NCI-H2029 treated with DMSO at 0.1 percent for 48 hours (cell line): ENCODE results near the gene MARK1.
A peak's percentile ranks its signal among the peaks of the same experiment; 100 is the strongest.
"Not testable (repeated sequence)": the region's sequence is repeated elsewhere in the genome, so short reads cannot be mapped to it uniquely, and the experiment has no call there.

Experiments
- DNase-seq: peaks from one replicate; lab custom pipeline; 2025; lab: John Stamatoyannopoulos, UW

The MARK1 gene

DNA sequence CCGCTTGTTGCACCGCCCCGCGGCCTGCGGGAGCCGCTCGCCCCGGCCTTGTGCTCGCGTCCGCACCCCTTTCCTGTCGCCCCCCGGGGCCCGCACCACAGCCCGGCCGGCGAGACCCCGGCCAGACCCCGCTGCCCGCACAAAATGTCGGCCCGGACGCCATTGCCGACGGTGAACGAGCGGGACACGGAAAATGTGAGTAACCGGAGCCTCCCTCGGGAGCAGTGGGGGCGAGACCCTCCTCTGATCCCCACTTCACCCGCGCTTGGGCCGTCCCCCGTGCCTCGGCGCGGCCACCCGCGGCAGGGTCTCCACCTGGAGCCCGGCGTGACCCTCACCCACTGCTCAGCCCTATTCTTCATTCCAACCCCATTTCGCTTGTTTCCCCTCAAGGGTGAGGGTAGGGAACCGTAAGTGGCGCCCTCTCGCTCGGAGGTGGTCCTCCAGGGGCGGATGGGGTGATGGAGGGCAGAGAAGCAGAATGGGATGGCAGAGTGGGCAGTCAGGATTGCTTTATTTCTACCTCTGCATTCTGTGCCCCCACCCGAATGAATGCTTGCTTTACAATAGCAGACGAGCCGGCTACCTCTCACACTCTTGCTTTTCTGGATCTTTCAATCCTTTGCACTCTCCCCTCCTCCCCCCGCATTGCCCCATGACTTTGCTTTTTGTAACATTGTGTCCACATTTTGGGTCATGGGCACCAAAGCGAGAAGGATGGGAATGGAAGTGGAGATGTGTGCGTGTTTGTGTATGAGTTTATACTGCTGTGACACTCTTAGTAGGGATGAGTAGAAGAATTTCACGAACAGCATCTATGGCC, 954 bp downstream of the MARK1 start:
- DNase-seq: no peak

DNA sequence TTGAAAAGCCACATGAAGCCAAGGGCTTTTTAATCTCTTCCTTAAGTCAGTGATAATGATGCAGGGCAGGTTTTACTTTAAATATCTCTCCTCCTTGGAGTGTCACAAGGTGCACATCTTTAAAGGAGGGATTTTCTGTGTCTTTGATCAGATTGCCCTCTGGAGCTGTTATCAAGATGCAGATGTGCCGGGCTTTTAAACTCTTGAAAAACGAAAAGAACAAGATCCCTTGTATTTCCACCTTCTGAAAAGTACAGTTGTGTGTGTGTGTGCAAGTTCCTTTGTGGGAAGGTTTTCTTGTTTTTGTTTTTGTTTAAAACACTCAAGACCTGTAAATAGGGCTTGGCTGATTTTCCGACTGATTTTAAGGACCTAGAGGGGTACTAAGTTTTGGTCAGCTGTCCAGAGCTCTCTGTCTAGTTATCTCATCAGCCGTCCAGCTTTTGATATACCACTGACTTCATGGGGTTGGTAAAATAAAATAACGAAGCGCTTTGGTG, 1.6 kb downstream of the MARK1 start:
- no peak for DNase-seq

DNA sequence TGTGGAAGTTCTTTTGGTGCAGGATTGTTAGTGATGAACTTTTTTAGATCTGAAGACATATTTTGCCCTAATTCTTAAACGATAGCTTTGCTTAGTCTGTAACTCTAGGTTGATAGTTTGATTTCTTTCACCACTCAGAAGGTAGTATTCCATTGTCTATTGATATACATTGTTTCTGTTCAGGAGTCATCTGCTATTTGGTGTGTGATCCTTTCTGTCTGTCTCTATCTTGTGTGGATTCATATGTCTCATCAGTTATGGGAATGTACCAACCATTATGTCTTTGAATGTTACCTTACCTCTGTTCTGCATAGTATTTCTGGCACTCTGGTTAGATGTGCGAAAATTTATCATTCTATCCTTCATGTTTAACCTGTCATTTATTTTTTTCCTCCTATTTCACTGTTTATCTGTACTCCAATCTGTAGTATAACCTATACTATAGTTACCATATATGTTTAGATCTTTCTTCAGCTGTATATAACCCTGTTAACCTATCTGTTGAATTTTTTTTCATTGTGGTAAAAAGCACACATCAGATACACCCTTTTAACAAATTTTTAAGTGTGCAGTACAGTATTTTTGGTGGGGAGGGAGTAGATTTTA, 5.7 kb downstream of the MARK1 start:
- DNase-seq: no peak

- DNase-seq: no peak
Measured at GRCh38 chr1:220544901-220545303, 17.0 kb downstream of the MARK1 start.

GRCh38 chr1:220550811-220551399, 23.0 kb downstream of the MARK1 start:
- DNase-seq: no peak

DNA sequence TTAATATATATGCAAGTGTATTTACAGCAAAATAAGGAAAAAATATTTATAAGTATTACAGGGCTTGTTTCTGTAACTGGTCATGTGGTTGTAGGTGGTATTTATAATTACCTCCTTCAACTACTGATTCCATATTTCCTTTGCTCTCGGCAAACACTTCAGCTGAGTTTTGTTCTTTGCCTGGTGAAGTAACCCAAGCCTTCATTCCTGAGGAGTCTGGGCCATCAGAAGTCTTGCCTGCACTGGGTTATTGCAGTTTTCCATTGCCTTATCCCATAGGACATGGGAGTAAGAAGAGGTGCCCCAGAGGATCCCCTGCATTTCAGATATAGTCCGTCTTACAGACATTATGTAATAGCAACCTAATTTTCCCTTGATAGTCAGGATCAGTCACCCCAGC, 23.8 kb downstream of the MARK1 start:
- no peak for DNase-seq

GRCh38 chr1:220552672-220553260, 24.8 kb downstream of the MARK1 start:
- no peak for DNase-seq

GRCh38 chr1:220556641-220557040, 28.7 kb downstream of the MARK1 start:
- DNase-seq: no peak

GRCh38 chr1:220563564-220563963, 35.6 kb downstream of the MARK1 start:
- DNase-seq: no peak

GRCh38 chr1:220564216-220564615, 36.3 kb downstream of the MARK1 start:
- DNase-seq: no peak

- DNase-seq: peak; percentile 29
Measured at GRCh38 chr1:220565670-220566069, 37.7 kb downstream of the MARK1 start.

GRCh38 chr1:220566869-220567268, 38.9 kb downstream of the MARK1 start:
- no peak for DNase-seq

DNA sequence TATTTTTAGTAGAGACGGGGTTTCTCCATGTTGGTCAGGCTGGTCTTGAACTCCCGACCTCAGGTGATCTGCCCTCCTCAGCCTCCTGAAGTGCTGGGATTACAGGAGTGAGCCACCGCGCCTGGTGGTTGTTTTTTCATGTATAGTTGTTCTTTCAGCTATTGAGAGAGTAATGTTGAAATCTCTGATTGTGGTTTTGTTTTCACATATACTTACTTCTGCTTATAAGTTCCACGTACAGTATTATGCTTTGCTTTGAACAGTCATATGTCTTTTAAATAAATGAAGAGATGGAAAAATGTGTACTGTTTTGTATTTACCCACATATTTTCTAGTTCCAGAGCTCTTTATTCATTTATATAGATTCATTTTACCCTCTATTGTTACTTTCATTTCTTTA, 44.5 kb downstream of the MARK1 start:
- no peak for DNase-seq

DNA sequence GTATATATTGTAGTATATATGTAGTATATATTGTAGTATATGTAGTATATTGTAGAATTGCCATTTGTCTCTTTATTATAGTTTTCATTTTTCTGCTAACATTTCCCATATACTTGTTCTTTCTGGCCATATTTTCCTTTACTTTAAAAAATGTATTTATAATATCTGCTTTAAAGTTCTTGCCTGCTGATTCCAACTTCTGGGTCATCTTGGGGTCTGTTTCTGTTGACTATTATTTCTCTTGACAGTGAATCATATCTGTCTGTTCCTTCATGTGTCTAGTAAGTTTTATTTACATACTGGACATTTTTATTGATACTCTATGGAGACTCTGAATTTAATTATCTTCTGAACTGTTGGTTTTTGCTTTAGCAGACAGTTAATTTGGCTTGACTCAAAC, 45.9 kb downstream of the MARK1 start:
- no peak for DNase-seq

DNA sequence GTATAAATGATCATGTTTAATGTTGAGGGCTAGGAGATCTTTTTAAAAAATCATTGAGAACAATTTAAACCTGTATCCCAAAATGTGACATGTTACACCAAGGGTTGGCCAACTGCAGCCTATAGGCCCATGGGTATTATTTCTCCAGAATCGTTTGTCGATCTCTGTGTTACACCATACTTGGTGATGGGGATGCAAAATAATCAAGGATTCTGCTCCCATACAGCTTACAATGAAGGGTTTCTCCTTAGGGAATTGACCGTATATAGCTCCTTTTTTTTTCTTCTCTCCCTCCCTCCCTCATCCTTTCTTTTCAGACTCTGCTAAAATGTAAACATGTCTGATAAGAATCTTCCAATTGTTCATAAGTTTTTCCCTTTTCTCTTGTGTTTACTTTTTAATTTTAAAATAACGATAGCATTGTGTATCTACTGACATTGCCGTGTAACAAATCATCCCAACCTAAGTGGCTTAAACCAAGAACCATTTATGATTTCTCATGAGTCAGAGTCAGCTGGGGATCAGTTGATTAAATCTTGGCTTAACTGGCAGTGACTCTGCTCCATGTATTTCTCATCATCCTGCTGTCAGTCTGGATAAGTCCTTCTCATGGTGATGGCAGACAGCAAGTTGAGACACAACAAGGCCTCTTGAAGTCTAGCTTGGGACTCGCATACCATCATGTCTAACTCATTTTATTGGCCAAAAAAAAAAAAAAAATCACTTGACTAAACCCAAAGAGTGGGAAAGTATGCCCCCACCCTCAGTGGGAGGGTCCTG, 48.0 kb downstream of the MARK1 start:
- no peak for DNase-seq

DNA sequence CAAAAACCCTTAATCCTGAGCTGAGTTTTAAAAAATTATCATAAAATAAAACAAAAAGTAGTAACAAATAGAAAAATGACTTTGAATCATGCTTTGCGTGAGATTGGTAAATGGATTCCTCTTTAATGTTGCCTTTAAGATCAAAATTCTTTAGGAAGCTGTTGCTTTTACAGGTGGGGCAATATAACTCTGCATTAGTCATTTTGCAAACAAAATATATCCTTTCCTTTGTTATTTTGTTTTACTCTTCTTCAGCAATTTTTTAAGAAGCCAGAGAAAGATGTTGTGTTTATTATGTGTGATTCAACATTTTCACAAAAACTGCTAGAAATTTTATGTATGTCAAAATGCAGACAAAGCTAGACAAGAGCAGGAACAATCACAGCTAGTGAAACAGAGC, 50.0 kb downstream of the MARK1 start:
- no peak for DNase-seq

GRCh38 chr1:220579317-220579716, 51.4 kb downstream of the MARK1 start:
- DNase-seq: no peak

- DNase-seq: no peak
Measured at GRCh38 chr1:220592714-220593113, 64.8 kb downstream of the MARK1 start.

- DNase-seq: no peak
Measured at GRCh38 chr1:220594356-220594755, 66.4 kb downstream of the MARK1 start.

- DNase-seq: no peak
Measured at GRCh38 chr1:220595179-220595578, 67.2 kb downstream of the MARK1 start.

DNA sequence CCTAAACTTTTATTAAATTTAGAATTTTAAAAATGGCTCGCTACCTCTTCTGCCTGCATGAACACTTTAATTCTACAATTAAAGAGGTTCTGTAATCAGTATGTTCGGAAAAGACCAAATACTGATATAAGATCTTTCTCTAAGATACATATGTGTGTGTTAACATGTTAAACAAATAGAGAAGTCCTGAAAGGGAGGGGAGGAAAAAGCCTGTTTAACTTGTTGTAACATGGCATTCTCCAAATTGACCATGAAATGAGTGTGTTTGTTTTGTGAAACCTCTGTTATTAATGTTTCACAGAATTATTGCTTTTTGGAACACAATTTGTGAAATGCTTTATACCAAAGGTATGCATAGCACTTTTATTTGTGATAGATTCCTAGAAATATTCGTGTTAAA, 77.0 kb downstream of the MARK1 start:
- no peak for DNase-seq

DNA sequence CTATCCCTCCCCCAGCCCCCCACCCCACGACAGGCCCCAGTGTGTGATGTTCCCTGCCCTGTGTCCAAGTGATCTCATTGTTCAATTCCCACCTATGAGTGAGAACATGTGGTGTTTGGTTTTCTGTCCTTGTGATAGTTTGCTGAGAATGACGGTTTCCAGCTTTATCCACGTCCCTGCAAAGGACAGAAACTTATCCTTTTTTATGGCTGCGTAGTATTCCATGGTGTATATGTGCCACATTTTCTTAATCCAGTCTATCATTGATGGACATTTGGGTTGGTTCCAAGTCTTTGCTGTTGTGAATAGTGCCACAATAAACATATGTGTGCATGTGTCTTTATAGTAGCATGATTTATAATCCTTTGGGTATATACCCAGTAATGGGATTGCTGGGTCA, 77.7 kb downstream of the MARK1 start:
- not testable (repeated sequence) for DNase-seq
